IMR-90 (cell line): Measurements from ENCODE around the gene LRRC10B. TPM values are rescaled to one million over a fixed set of nuclear protein-coding genes. Genes with fewer than 3 reads are reported as not detected.

ENCODE experiments used
- ATAC-seq: fragments of 200-7000 bp; cut with Tn5 transposase; 2 replicates; pipeline ENCODE4 v1.9.1; 2020; ENCODE audit warnings: low read depth, mild to moderate bottlenecking, moderate library complexity
- BruUV-seq: library from RNA; stranded (reverse); fragments of 400-500 nt; replicated peaks from 2 replicates; lab custom pipeline; 2021; lab: Mats Ljungman, UMichigan
- CTCF ChIA-PET: fragments of 300-600 bp; formaldehyde crosslinking; extraction: SDS; loops from one replicate; lab custom pipeline; 2021; ENCODE audit warnings: antibody characterized with exemption; lab: Yijun Ruan, JAX
- POLR2A ChIA-PET: fragments of 300-600 bp; sonication (Branson Sonifier 250); formaldehyde crosslinking; loops from one replicate; lab custom pipeline; 2022; ENCODE audit warnings: antibody characterized with exemption; ENCODE audit not compliant: unreplicated experiment; lab: Charles Lee
- DNase-seq: peaks from one replicate; pipeline ENCODE4 v3.0.0; 2013
- H2AFZ ChIP-seq: replicated peaks from 2 replicates; pipeline ENCODE3; 2013; ENCODE audit warnings: low read length, mild to moderate bottlenecking; ENCODE audit not compliant: poor library complexity
- H2AK5ac ChIP-seq: 2 replicates; pipeline ENCODE4 v1.6.1; 2013; ENCODE audit warnings: low read depth, low read length, inconsistent platforms
- H2AK9ac ChIP-seq: replicated peaks from 2 replicates; pipeline ENCODE3; 2013; ENCODE audit warnings: mild to moderate bottlenecking, low read depth, low read length, moderate library complexity; ENCODE audit not compliant: poor library complexity
- H2BK120ac ChIP-seq: 2 replicates; pipeline ENCODE4 v1.6.1; 2013; ENCODE audit warnings: low read depth, low read length, inconsistent platforms
- H2BK15ac ChIP-seq: 3 replicates; pipeline ENCODE4 v1.6.1; 2013; ENCODE audit warnings: low read depth, low read length, inconsistent platforms
- H2BK20ac ChIP-seq: 2 replicates; pipeline ENCODE4 v1.6.1; 2013; ENCODE audit warnings: low read depth, mild to moderate bottlenecking, inconsistent platforms, low read length, moderate library complexity
- H2BK5ac ChIP-seq: 2 replicates; pipeline ENCODE4 v1.6.1; 2013; ENCODE audit warnings: mild to moderate bottlenecking, low read depth, low read length, inconsistent platforms; ENCODE audit not compliant: poor library complexity, severe bottlenecking
- H3K14ac ChIP-seq: replicated peaks from 2 replicates; pipeline ENCODE4 v1.6.1; 2013; ENCODE audit warnings: low read depth, low read length, inconsistent platforms
- H3K18ac ChIP-seq: 2 replicates; pipeline ENCODE4 v1.6.1; 2013; ENCODE audit warnings: low read depth, low read length, control low read depth
- H3K23ac ChIP-seq: 2 replicates; pipeline ENCODE4 v1.6.1; 2013; ENCODE audit warnings: low read depth, low read length, inconsistent platforms
- H3K27ac ChIP-seq: 2 replicates; pipeline ENCODE4 v1.5.1; 2013; ENCODE audit warnings: mild to moderate bottlenecking, control low read depth, low read length; ENCODE audit not compliant: insufficient read depth
- H3K27me3 ChIP-seq: 2 replicates; pipeline ENCODE4 v1.6.1; 2013; ENCODE audit warnings: low read length; ENCODE audit not compliant: control insufficient read depth, insufficient read depth
- H3K36me3 ChIP-seq: 2 replicates; pipeline ENCODE4 v1.6.1; 2013; ENCODE audit warnings: low read length, mixed read lengths; ENCODE audit not compliant: control insufficient read depth, insufficient read depth
- H3K4ac ChIP-seq: 2 replicates; pipeline ENCODE4 v1.6.1; 2013; ENCODE audit warnings: low read depth, low read length, inconsistent platforms
- H3K4me1 ChIP-seq: 2 replicates; pipeline ENCODE4 v1.6.1; 2013; ENCODE audit warnings: low read length, mixed read lengths; ENCODE audit not compliant: control insufficient read depth, insufficient read depth
- H3K4me2 ChIP-seq: 2 replicates; pipeline ENCODE4 v1.6.1; 2013; ENCODE audit warnings: low read depth, mild to moderate bottlenecking, control low read depth, low read length, moderate library complexity
- H3K4me3 ChIP-seq: 2 replicates; pipeline ENCODE4 v1.5.1; 2013; ENCODE audit warnings: low read depth, mild to moderate bottlenecking, control low read depth, low read length, moderate library complexity; ENCODE audit not compliant: insufficient read depth
- H3K56ac ChIP-seq: 2 replicates; pipeline ENCODE4 v1.6.1; 2013; ENCODE audit warnings: low read length, inconsistent platforms; ENCODE audit not compliant: insufficient read depth; ENCODE audit errors: extremely low read depth
- H3K79me1 ChIP-seq, 2 experiments: 2 replicates each; pipeline ENCODE4 v1.6.1; 2013; ENCODE audit warnings: low read length in 2 of 2, inconsistent platforms in 1 of 2, low read depth in 1 of 2
- H3K9ac ChIP-seq: 2 replicates; pipeline ENCODE4 v1.6.1; 2013; ENCODE audit warnings: low read depth, low read length, control low read depth
- H3K9me1 ChIP-seq: 2 replicates; pipeline ENCODE4 v1.6.1; 2013; ENCODE audit warnings: low read length, inconsistent platforms; ENCODE audit not compliant: insufficient read depth
- H3K9me3 ChIP-seq: 2 replicates; pipeline ENCODE4 v1.6.1; 2013; ENCODE audit warnings: low read length; ENCODE audit not compliant: control insufficient read depth, insufficient read depth
- H4K20me1 ChIP-seq: 2 replicates; pipeline ENCODE4 v1.6.1; 2013; ENCODE audit warnings: low read length, inconsistent platforms; ENCODE audit not compliant: insufficient read depth
- H4K5ac ChIP-seq: 2 replicates; pipeline ENCODE4 v1.6.1; 2013; ENCODE audit warnings: mild to moderate bottlenecking, low read depth, low read length, control low read depth
- H4K8ac ChIP-seq, 2 experiments: 2 replicates each; pipeline ENCODE4 v1.6.1; 2013; ENCODE audit warnings: low read depth in 2 of 2, low read length in 2 of 2, control low read depth in 1 of 2, inconsistent platforms in 1 of 2
- H4K91ac ChIP-seq: 2 replicates; pipeline ENCODE4 v1.6.1; 2013; ENCODE audit warnings: low read depth, low read length, inconsistent platforms; ENCODE audit not compliant: insufficient read depth
- CEBPB ChIP-seq: IDR thresholded peaks from 2 replicates; pipeline ENCODE4 v1.6.1; 2012; ENCODE audit warnings: low read depth, low read length, improper control_type of control experiment
- CHD1 ChIP-seq: IDR thresholded peaks from 2 replicates; pipeline ENCODE4 v1.6.1; 2012; ENCODE audit warnings: low read depth, low read length, improper control_type of control experiment
- CTCF ChIP-seq: conservative IDR thresholded peaks from 2 replicates; pipeline ENCODE4 v1.5.1; 2012; ENCODE audit warnings: mild to moderate bottlenecking, low read depth, low read length, improper control_type of control experiment
- ELK1 ChIP-seq: fragments of 150-350 bp; IDR thresholded peaks from 2 replicates; pipeline ENCODE4 v1.6.1; 2016; ENCODE audit warnings: low read depth, mild to moderate bottlenecking, low read length, moderate library complexity, borderline replicate concordance
- FOS ChIP-seq: fragments of 150-350 bp; IDR thresholded peaks from 2 replicates; pipeline ENCODE4 v1.6.1; 2016; ENCODE audit warnings: low read depth, low read length
- MAZ ChIP-seq: IDR thresholded peaks from 2 replicates; pipeline ENCODE4 v1.6.1; 2012; ENCODE audit warnings: low read depth, mild to moderate bottlenecking, low read length, improper control_type of control experiment, moderate library complexity, borderline replicate concordance
- MXI1 ChIP-seq: IDR thresholded peaks from 2 replicates; pipeline ENCODE4 v1.6.1; 2012; ENCODE audit warnings: low read depth, mild to moderate bottlenecking, low read length, moderate library complexity, borderline replicate concordance
- NFE2L2 ChIP-seq: fragments of 150-350 bp; IDR thresholded peaks from 2 replicates; pipeline ENCODE4 v1.6.1; 2016; ENCODE audit warnings: low read depth, mild to moderate bottlenecking, low read length
- RAD21 ChIP-seq: IDR thresholded peaks from 2 replicates; pipeline ENCODE4 v1.6.1; 2012; ENCODE audit warnings: low read length, improper control_type of control experiment
- RFX5 ChIP-seq: IDR thresholded peaks from 2 replicates; pipeline ENCODE4 v1.8.0; 2012; ENCODE audit warnings: low read depth, mild to moderate bottlenecking, low read length, moderate library complexity
- SMC3 ChIP-seq: fragments of 150-350 bp; IDR thresholded peaks from 2 replicates; pipeline ENCODE4 v1.6.1; 2016; ENCODE audit warnings: low read depth, mild to moderate bottlenecking, antibody characterized with exemption, low read length, moderate library complexity
- USF2 ChIP-seq: fragments of 150-350 bp; IDR thresholded peaks from 2 replicates; pipeline ENCODE4 v1.6.1; 2017; ENCODE audit warnings: mild to moderate bottlenecking, antibody characterized with exemption, low read length, low read depth
- whole genome bisulfite sequencing, 2 experiments: methylation state at CpG; one replicate each; pipeline versions ENCODE4 v1.1.5 to v1.1.7; 2013; ENCODE audit warnings: missing lambda C conversion rate in 2 of 2; ENCODE audit not compliant: insufficient read length in 1 of 2; ENCODE audit errors: extremely low coverage in 2 of 2; 5-methylcytosine and 5-hydroxymethylcytosine counted together
- dilution Hi-C: fragments of 300-500 bp; cut with HindIII; formaldehyde crosslinking; loops from one replicate; pipeline ENCODE4 v1.14.3; 2018; ENCODE audit warnings: low sequenced_read_pairs; ENCODE audit not compliant: unreplicated experiment
- in situ Hi-C: fragments of 300-500 bp; cut with MboI; formaldehyde crosslinking; loops from 3 replicates; pipeline ENCODE4 v1.14.3; 2019; ENCODE audit warnings: low sequenced_read_pairs, inconsistent platforms, mixed read lengths
- intact Hi-C: fragments of 100-400 bp; cut with micrococcal nuclease; formaldehyde crosslinking; loops from 2 replicates; pipeline ENCODE4 v1.10.0; 2022
- polyA plus RNA-seq, 3 experiments: library from polyadenylated mRNA; depleted of rRNA; stranded (reverse); fragments of >200 nt; gene quantifications; 2 replicates each; pipeline ENCODE4 v1.2.3, GENCODE V29; 2012; ENCODE audit warnings: low replicate concordance in 1 of 3
- total RNA-seq: library from RNA; depleted of rRNA; stranded (reverse); fragments of >200 nt; gene quantifications from 2 replicates; pipeline ENCODE4 v1.2.3, GENCODE V29; 2012

LRRC10B gene
- total and polyA plus RNA-seq, 2 of the 4 experiments (the other 2 are of a cell fraction) = not detected

DNA sequence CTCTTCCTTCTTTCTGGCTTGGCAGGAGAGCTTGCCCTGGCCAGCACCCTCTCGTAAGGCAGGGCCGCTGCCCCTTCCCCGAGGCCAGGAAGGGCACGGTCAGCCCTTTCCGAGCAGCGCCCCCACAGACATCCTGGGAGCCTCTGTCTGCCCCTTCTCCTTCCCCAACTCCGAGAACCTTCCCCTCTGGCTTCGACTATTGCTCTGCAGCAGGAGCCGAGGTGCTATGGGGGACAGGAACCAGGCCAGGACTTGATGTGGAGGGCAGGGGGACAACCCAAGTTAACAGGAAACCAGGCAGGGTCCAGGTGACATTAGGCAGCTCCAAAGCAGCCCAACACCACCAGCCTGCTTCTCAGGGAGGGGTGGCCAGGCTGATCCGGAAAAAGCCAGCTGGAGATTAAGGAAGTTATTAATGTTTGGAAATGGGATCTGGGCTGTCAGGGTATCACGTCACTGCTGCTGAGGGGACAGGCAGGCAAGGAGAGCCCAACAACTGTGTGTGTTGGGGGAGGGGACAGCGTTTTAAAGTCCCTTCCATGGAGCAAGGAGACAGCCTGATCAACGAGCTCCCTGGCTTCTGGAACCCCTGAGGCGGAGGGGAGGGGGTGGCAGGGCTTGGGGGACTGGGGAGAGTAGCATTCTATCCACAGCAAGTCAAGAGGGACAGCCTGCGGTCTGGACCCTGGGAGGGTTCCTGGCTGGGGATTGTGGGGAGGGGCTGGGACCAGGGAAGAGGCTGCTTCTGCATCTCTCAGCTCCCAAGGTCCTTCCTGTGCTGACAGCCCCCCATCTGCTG, 45.0 kb downstream of the LRRC10B start:
- BruUV-seq = no TSS peak
- peaks cover 59% of the 10 kb centered on the region for H3K27me3 ChIP-seq

More for the DNA sequence above, 45.0 kb downstream of the LRRC10B start:
- in situ Hi-C loops (no loop called here), dilution Hi-C loops (no loop called here), intact Hi-C loops (no loop called here)
- ChIA-PET POLR2A (interaction anchor here (0.9 kb wide), 1 partner anchor 14 kb away, joined by 3 read pairs; no protein-coding TSS in a partner anchor), CTCF (no interaction called here)
- Histone ChIP-seq H3K27ac (no peak overlapping the region), H4K5ac (no peak overlapping the region), H4K91ac (no peak overlapping the region), H3K4me2 (no peak overlapping the region; the same call in 1 of the 2 replicates), H3K79me1 (no peaks in the 10 kb centered on the region), H3K4ac (no peak overlapping the region), H3K4me1 (peaks cover 2% of the 10 kb centered on the region; the same call in 1 of the 2 replicates), H2AK9ac (no peak overlapping the region), H3K9ac (no peak overlapping the region), H4K20me1 (no peaks in the 10 kb centered on the region; the same call in 1 of the 2 replicates), H3K14ac (no peak overlapping the region), H3K23ac (no peak overlapping the region), H3K9me3 (no peaks in the 10 kb centered on the region), H2BK120ac (no peak overlapping the region), H3K36me3 (no peaks in the 10 kb centered on the region), H2BK5ac (no peak overlapping the region), H3K56ac (no peak overlapping the region), H2BK15ac (no peak overlapping the region), H2BK20ac (no peak overlapping the region), H3K4me3 (no peak overlapping the region), H3K9me1 (no peaks in the 10 kb centered on the region), H3K18ac (no peak overlapping the region), H2AK5ac (no peak overlapping the region), H4K8ac (no peak overlapping the region), H2AFZ (no peak overlapping the region)
- ATAC-seq = no peak; the same call in 1 of the 2 replicates
- TF ChIP-seq ELK1 (no peak), CTCF (no peak), NFE2L2 (no peak), RFX5 (no peak), FOS (no peak), USF2 (no peak), MAZ (no peak), CEBPB (no peak), SMC3 (no peak), MXI1 (no peak), RAD21 (no peak), CHD1 (no peak)
- 33% methylated on average over 3 of the region's 15 CpGs; no CpG with 5 or more reads in 1 of the 2 experiments for WGBS, 2 experiments
- no peak for DNase-seq
